ENCODE data around the gene PHF2. TPM values are rescaled to one million over a fixed set of nuclear protein-coding genes. Genes with fewer than 3 reads are reported as not detected.
A peak's percentile ranks its signal among the peaks of the same experiment; 100 is the strongest.

Gene PHF2
- total and polyA plus RNA-seq, 4 donors, result 10.3 to 32.4 (median 27.9) TPM

DNA sequence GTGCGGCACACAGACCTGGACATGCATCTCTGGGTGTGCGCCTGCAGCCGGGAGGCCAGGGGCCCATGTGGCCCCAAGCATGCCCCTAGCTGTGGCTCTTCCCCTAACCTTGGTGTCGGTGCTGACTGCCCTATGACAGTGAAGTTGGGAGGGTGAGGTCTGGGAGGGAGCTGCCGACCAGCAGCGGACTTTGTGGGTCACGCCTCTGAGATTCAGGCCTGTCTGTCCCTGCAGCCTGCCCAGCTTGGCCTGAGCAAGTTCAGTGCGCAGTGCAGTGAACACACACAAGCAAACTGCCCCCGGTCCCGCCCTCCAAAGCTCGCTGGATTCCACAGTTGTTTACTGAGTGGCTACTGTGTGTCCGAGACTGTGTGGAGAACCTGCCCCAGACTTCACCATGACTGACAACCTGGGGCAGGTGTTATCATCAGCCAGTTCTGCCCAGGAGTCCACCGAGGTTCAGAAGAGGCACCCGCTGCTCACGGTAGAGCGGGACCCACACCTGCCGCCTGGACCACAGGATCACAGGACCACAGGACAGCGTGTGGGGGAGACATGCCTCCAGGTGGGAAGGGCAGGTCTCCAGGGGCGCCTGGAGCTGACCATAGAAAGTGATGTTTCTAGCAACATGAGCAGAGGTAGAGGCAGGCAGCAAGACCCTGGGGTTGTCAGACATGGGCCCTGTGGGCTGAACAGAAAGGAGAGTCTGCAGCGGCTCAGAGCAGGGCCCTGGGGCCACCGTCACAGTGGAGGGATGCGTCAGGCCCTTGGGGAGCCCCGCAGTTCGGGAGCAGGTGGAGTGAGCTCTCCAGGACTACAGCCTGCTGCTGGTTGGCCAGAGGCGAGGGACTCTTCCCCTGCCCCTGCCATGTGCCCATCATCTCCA lies 105.1 kb downstream of the PHF2 start:
- ATAC-seq (ENCODE audit: low FRiP score), result no peak
- Histone ChIP-seq H3K27me3 (ENCODE audit: control insufficient read depth in 1 of 2, insufficient read depth in 2 of 2, low read length in 1 of 2) (no peaks in the 10 kb centered on the region), H3K27ac (ENCODE audit: low read depth in 1 of 2, low read length in 2 of 2) (no peak overlapping the region), H3K9me3 (ENCODE audit: control insufficient read depth, low read length) (no peaks in the 10 kb centered on the region), H3K4me1 (ENCODE audit: control insufficient read depth in 1 of 2, insufficient read depth in 2 of 2, low read length in 2 of 2) (no peaks in the 10 kb centered on the region), H3K4me3 (ENCODE audit: low read length in 2 of 2) (no peak overlapping the region), H3K36me3 (ENCODE audit: control insufficient read depth in 1 of 2, insufficient read depth in 2 of 2, low read length in 1 of 2) (no peaks in the 10 kb centered on the region)
- WGBS, 2 donors, result 73 to 75% methylated on average over 24 to 25 of the region's 25 CpGs
- intact Hi-C loops (cut with DNase I), result loop anchor here (2.0 kb wide), 1 partner anchor 281 kb away; no protein-coding TSS in a partner anchor
- DNase-seq, result peak; percentile 32 to 66

DNA sequence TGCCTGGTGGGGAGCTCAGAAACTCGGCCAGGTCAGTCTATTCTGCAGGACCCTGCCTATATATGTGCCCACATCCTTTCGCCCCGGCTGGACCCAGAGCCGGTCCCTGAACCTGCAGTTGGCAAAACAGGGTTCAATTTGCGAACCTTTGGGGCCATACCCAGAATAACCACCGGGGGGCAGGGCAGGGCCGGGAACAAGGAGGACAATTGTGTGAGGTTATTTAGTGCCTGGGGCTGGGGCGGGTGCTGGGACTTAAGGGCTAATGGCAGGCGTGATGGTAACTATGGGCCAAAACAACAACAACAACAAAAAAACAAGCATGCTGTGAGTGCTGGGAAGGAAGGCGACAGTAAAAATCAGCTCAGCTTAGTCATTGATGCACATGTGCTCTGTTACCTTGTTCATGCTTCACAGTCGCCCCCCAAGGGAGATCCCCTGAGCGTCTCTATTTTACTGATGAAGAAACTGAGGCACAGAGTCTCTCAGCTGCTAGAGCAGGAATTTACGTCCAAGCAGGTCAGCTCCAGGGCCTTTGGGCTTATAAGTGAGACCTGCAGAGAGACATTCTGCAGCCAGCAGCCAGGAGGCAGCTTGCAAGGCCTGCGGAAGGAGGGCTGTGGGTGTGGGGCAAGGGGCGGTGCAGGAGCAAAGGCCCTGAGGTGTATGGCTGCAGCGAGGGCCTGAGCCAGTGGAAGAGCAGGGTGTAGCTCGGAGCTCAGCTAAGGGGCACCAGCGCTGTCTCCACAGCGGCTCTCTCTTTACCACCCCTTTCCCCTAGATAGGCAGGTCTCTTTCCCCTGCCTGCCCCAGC lies 106.0 kb downstream of the PHF2 start:
- no peak overlapping the region for H3K27ac ChIP-seq (ENCODE audit: low read depth in 1 of 2, low read length in 2 of 2)
- H3K36me3 ChIP-seq (ENCODE audit: control insufficient read depth in 1 of 2, insufficient read depth in 2 of 2, low read length in 1 of 2), result no peaks in the 10 kb centered on the region
- H3K27me3 ChIP-seq (ENCODE audit: control insufficient read depth in 1 of 2, insufficient read depth in 2 of 2, low read length in 1 of 2), result no peaks in the 10 kb centered on the region
- peak; percentile 63 to 86 for DNase-seq
- intact Hi-C loops (cut with DNase I), result loop anchor here (2.0 kb wide), 1 partner anchor 280 kb away; no protein-coding TSS in a partner anchor
- no peak overlapping the region for H3K4me3 ChIP-seq (ENCODE audit: low read length in 2 of 2)
- 42 to 44% methylated on average over 19 of the region's 19 CpGs for WGBS, 2 donors
- no peaks in the 10 kb centered on the region for H3K4me1 ChIP-seq (ENCODE audit: control insufficient read depth in 1 of 2, insufficient read depth in 2 of 2, low read length in 2 of 2)
- ATAC-seq (ENCODE audit: low FRiP score), result no peak
- H3K9me3 ChIP-seq (ENCODE audit: control insufficient read depth, low read length), result peaks cover 3% of the 10 kb centered on the region

DNA sequence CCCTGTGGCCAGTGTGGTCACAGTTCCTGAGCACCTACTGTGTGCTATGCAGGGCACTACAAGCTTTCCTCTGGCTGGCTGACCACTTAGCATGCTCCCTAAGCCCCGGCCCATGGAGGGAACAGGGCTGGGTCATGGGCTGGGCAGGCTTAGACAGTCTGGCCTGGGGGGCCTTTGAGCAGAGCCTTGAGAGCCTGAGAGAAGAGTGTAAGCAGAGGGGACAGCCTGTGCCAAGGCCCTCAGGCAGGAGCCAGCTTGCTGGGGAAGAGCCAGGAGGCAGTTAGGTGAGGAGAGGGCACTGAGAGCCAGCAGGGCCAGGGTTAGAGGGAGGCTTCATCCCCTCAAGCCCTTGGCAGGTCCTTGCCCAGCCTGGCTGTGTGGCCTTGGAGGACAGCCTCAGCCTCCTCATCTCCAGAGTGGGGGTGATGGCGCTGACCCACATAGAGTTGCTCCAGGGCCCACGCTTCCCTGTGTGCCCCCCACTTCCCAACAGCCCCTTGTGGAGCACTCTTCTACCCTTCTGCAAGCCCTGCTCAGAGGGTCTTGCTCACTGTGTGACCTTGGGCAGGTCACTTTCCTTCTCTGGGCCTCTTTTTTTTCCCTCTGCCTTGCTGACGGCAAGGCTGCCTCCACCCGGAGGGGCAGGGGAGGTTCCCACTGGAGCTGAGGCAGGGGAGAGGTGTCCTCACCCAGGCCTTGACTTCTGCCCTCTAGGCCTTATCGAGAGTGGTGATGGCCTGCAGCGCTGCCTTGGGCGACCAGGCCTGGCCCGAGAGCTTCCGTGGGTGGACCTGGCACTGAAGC lies 107.1 kb downstream of the PHF2 start:
- H3K27me3 ChIP-seq (ENCODE audit: control insufficient read depth in 1 of 2, insufficient read depth in 2 of 2, low read length in 1 of 2), result no peaks in the 10 kb centered on the region
- 92 to 97% methylated on average over 8 to 10 of the region's 10 CpGs for WGBS, 2 donors
- DNase-seq (peak; percentile 13 to 67), ATAC-seq (ENCODE audit: low FRiP score) (no peak)
- intact Hi-C loops (cut with DNase I), result loop anchor here (2.0 kb wide), 1 partner anchor 279 kb away; no protein-coding TSS in a partner anchor
- H3K9me3 ChIP-seq (ENCODE audit: control insufficient read depth, low read length), result peaks cover 3% of the 10 kb centered on the region
- H3K27ac ChIP-seq (ENCODE audit: low read depth in 1 of 2, low read length in 2 of 2), result no peak overlapping the region
- H3K4me3 ChIP-seq (ENCODE audit: low read length in 2 of 2), result no peak overlapping the region
- no peaks in the 10 kb centered on the region for H3K36me3 ChIP-seq (ENCODE audit: control insufficient read depth in 1 of 2, insufficient read depth in 2 of 2, low read length in 1 of 2)
- no peaks in the 10 kb centered on the region for H3K4me1 ChIP-seq (ENCODE audit: control insufficient read depth in 1 of 2, insufficient read depth in 2 of 2, low read length in 2 of 2)

GRCh38 chr9:93684161-93684765 lies 107.9 kb downstream of the PHF2 start:
- no peak for ATAC-seq (ENCODE audit: low FRiP score)
- Histone ChIP-seq H3K9me3 (ENCODE audit: control insufficient read depth, low read length) (peaks cover 3% of the 10 kb centered on the region), H3K4me3 (ENCODE audit: low read length in 2 of 2) (no peak overlapping the region), H3K36me3 (ENCODE audit: control insufficient read depth in 1 of 2, insufficient read depth in 2 of 2, low read length in 1 of 2) (no peaks in the 10 kb centered on the region), H3K27ac (ENCODE audit: low read depth in 1 of 2, low read length in 2 of 2) (no peak overlapping the region), H3K4me1 (ENCODE audit: control insufficient read depth in 1 of 2, insufficient read depth in 2 of 2, low read length in 2 of 2) (no peaks in the 10 kb centered on the region), H3K27me3 (ENCODE audit: control insufficient read depth in 1 of 2, insufficient read depth in 2 of 2, low read length in 1 of 2) (no peaks in the 10 kb centered on the region)
- 89 to 92% methylated on average over 20 of the region's 20 CpGs for WGBS, 2 donors
- intact Hi-C loops (cut with DNase I), result no loop called here
- peak in 1 of 2 donors; percentile 24 for DNase-seq

GRCh38 chr9:93684806-93685543 lies 108.6 kb downstream of the PHF2 start:
- Histone ChIP-seq H3K27me3 (ENCODE audit: control insufficient read depth in 1 of 2, insufficient read depth in 2 of 2, low read length in 1 of 2) (no peaks in the 10 kb centered on the region), H3K4me3 (ENCODE audit: low read length in 2 of 2) (no peak overlapping the region), H3K36me3 (ENCODE audit: control insufficient read depth in 1 of 2, insufficient read depth in 2 of 2, low read length in 1 of 2) (no peaks in the 10 kb centered on the region), H3K27ac (ENCODE audit: low read depth in 1 of 2, low read length in 2 of 2) (no peak overlapping the region), H3K4me1 (ENCODE audit: control insufficient read depth in 1 of 2, insufficient read depth in 2 of 2, low read length in 2 of 2) (no peaks in the 10 kb centered on the region), H3K9me3 (ENCODE audit: control insufficient read depth, low read length) (peaks cover 3% of the 10 kb centered on the region)
- 63 to 72% methylated on average over 11 of the region's 11 CpGs for WGBS, 2 donors
- intact Hi-C loops (cut with DNase I), result no loop called here
- DNase-seq (peak in 1 of 2 donors; percentile 15), ATAC-seq (ENCODE audit: low FRiP score) (no peak)

DNA sequence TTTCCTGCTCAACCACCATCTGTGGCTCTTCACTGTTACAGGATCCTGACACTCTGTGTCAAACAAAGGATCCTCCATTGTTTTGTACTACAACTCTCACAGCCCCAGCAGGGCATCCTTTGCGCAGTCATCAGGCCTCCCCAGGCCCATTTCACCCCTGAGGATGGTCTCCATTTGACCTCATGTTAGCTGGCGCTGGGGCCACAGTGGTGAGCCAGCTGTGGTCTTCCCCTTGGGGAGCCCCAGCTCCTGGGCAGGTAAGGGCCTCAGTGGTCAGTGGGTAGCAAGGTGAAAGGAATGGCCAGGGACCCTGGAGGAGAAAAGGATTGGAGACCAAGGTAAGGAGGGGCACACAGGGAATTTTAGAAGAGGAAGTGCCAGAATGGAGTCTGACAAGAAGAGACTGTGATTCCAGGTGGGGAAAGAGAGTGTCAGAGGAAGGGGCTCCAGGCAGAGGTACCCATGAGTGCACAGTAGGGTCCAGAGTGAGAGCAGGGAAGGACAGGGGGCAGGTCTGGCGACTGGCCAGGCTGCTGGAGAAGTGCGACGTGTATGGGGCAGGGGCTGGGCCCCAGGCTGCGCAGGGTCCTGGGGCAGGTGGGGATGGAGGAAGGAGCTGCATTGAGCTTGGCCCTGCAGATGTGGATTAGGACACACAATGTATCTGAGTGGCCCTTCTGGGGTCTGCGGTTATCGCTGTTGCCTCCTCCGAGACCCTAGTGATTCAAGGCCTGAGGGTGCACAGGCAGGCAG lies 109.9 kb downstream of the PHF2 start:
- Histone ChIP-seq H3K27me3 (ENCODE audit: control insufficient read depth in 1 of 2, insufficient read depth in 2 of 2, low read length in 1 of 2) (no peaks in the 10 kb centered on the region), H3K36me3 (ENCODE audit: control insufficient read depth in 1 of 2, insufficient read depth in 2 of 2, low read length in 1 of 2) (no peaks in the 10 kb centered on the region), H3K4me1 (ENCODE audit: control insufficient read depth in 1 of 2, insufficient read depth in 2 of 2, low read length in 2 of 2) (no peaks in the 10 kb centered on the region), H3K27ac (ENCODE audit: low read depth in 1 of 2, low read length in 2 of 2) (no peak overlapping the region), H3K9me3 (ENCODE audit: control insufficient read depth, low read length) (peaks cover 3% of the 10 kb centered on the region), H3K4me3 (ENCODE audit: low read length in 2 of 2) (no peak overlapping the region)
- 93 to 95% methylated on average over 9 of the region's 9 CpGs for WGBS, 2 donors
- intact Hi-C loops (cut with DNase I), result no loop called here
- DNase-seq (peak; percentile 30 to 72), ATAC-seq (ENCODE audit: low FRiP score) (no peak)

DNA sequence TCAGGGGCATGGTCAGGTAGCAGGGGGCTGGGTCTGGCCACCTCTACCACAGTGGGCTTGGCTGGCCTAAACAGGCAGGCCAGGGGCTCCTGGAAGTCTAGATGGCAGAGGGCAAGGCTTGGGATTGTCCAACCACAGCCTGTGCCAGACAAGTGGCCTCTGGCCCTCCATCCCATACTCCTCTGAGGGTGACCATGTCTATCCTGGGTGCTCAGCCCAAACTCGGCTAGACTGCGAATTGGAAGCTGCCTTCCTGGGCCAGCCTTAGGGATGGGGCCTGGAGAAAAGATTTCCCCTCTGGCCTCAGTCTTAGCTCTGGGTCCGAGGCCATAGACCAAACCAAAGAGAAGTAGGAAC lies 110.5 kb downstream of the PHF2 start:
- ATAC-seq (ENCODE audit: low FRiP score) (no peak), DNase-seq (no peak)
- Histone ChIP-seq H3K9me3 (ENCODE audit: control insufficient read depth, low read length) (peaks cover 4% of the 10 kb centered on the region), H3K36me3 (ENCODE audit: control insufficient read depth in 1 of 2, insufficient read depth in 2 of 2, low read length in 1 of 2) (no peaks in the 10 kb centered on the region), H3K4me1 (ENCODE audit: control insufficient read depth in 1 of 2, insufficient read depth in 2 of 2, low read length in 2 of 2) (no peaks in the 10 kb centered on the region), H3K27ac (ENCODE audit: low read depth in 1 of 2, low read length in 2 of 2) (no peak overlapping the region), H3K4me3 (ENCODE audit: low read length in 2 of 2) (no peak overlapping the region), H3K27me3 (ENCODE audit: control insufficient read depth in 1 of 2, insufficient read depth in 2 of 2, low read length in 1 of 2) (no peaks in the 10 kb centered on the region)
- WGBS, 2 donors, result 95 to 97% methylated on average over 3 of the region's 3 CpGs
- intact Hi-C loops (cut with DNase I), result no loop called here

Data from aorta (tissue), 5 donors.